KG1 (cell line): ENCODE measurements around the gene CDT1.
"Not testable (repeated sequence)": the region's sequence is repeated elsewhere in the genome, so short reads cannot be mapped to it uniquely, and the experiment has no call there.

ENCODE experiments used
- DNase-seq: peaks from one replicate; lab custom pipeline; 2025; lab: John Stamatoyannopoulos, UW

CDT1 gene

DNA sequence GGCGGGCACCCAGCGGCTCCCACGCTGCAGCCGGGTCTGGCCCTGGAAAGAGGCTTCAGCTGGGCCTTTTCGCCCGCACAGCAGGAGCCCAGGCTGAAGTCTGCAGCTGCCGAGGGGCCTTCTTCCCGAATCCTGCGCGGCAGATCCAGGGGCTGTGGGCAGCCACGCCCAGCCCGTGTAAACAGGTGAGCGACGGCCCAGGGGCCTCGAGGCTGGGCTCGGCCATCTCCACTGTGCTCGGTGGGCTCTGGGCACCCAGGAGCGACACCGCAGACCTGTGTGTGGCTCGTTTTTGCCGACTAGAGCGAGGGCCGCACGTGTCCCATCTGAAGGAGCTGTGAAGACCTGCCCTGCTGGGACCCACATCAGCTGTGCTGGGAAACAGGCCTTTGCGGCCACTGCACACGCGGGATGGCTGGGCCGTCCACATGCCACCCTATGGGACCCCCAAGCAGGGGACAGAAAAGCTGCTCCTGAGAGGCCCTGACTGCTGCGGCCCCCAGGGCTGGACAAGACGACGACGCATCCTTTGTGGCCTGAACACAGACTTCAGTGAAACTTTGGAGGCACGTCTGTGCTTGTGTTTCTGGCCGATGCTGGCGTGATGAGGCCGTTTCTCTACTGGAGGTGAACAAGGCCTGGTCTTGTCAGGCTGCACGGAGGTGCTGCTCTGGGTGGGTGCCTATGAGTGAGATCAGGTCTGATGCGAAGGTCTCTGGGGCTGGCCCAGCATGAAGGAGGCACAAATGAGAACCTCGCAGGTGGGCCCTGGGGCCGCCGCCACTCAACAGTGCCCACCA is 13.3 kb downstream of the CDT1 start:
- DNase-seq = no peak

DNA sequence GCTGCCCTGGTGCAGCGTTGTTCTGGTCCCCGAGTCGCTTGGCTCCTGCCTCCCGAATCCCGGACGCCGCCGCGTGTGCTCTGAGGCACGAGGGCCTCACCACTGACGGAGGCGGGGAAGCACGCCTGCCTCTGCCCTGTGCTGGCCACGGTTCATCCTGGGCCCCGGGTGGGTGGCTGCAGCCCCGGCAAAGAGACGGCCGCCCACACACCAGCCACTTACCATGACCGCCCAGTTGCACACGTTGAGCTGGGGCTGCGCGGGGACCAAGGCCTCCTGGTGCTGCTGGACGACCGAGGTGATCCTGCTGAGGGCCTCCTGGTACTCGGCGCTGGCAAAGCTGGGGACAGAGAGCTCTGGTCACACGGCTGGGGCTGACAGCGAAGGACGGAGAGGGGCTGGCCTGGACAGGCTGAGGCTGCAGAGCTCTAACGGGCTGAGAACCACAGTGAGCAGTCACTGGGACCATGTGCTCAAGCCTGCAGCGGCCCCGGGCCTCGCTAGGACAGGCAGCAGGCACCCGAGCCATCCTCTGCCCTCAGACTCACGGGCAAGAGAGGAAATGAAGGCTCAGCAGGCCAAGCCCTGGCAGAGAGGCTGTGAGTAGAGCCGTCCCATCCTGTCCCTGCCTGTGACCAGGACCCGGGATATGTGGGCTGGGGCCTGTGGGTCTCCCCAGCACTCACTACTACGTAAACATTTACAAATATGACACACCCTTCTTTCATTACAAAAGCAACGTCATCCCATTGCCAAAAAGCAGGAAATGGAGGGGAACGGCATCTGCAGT is 14.4 kb downstream of the CDT1 start:
- no peak for DNase-seq

DNA sequence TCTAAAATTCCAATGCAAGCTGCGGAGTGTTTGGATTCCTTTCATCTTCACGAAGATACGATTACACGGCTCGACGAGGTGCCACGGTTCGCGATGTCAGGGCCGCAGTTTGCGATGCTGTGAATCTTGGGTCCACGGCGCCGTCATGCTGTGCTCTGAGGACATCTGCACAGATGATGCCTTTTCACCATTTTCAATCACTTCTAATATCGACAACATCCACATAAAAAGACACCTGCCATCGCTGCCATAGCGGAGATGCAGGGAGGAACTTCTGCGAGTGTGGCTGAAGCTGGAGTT is 14.9 kb downstream of the CDT1 start:
- no peak for DNase-seq

DNA sequence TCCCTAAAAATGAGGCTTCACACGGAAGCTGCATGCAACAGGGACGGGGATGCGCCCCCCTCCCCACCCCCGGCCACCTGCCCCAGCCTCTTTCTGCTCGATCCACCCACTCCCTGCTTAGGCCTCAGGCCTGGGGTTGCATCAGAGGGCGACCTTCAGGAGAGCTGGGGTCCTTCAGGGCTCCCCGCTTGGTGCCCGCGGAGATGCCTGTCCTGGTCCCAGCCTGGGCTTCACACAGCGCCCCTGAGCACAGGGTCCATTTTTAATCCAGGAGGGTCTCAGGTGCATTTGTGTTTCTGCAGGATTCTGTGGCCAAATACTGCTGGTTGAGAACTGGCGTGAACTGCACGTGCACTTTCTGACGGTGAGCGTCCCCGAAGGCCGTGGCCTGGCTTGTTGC is 15.5 kb downstream of the CDT1 start:
- DNase-seq = no peak

DNA sequence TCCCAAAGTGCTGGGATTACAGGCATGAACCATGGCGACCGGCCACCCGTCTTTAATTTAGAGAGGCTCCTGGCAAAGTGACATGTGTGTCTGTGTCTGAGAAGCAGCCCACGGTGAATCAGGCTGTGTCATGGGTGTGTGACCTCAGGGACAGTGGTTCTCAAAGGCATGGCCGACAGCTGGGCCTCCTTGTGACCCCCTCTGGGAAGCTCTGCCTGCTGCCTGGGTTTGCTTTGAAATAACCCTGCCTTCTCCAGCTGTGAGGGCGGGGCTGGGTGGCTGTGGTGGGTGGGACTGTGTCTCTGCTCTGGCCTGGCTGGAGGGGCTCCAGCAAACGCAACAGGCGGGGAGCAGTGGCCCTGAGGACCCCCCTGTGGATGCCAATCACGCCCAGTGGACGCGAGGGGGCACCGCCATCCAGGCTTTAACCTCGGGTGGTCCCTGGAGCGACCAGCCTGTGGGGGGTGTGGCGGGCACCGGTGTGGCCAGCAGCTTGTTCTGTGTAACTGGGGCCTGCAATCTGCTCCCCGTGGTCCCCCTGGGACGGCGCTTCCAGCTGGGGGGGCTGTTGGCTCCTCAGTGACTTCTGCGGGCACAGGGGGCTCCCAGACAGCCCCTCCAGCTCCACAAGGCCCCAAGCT is 16.9 kb downstream of the CDT1 start:
- no peak for DNase-seq

DNA sequence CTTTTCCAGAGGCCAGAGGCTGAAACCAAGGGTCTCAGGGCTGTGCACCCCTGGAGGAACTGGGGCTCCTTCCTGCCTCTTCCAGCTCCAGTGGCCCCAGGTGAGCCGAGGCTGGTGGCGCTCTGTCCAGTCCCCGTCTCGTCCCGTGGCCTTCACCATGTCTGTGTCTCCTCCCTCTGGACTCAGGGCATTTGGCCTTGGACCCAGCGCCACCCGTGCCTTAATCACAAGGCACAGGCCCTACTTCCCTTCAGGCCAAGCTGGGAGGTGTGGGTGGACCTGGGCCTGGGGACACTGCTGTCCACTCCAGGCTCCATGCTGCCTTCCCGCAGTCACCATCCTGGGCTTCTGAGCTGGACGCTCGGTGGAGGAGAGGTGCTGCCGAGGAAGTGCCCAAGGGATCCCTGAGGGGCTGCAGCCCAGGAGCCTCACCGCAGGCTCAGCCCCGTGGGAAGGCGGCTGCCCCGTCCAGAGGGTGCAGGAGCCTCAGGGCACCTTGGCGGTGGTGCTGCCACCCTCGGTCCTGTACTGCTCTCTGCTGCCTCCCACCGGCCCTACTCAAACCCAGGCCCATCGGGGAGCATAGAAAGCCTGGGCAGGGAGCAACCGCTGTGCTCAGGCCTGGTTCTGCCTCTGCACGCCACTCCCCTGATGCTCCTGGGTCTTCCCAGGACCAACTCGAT is 17.7 kb downstream of the CDT1 start:
- no peak for DNase-seq

DNA sequence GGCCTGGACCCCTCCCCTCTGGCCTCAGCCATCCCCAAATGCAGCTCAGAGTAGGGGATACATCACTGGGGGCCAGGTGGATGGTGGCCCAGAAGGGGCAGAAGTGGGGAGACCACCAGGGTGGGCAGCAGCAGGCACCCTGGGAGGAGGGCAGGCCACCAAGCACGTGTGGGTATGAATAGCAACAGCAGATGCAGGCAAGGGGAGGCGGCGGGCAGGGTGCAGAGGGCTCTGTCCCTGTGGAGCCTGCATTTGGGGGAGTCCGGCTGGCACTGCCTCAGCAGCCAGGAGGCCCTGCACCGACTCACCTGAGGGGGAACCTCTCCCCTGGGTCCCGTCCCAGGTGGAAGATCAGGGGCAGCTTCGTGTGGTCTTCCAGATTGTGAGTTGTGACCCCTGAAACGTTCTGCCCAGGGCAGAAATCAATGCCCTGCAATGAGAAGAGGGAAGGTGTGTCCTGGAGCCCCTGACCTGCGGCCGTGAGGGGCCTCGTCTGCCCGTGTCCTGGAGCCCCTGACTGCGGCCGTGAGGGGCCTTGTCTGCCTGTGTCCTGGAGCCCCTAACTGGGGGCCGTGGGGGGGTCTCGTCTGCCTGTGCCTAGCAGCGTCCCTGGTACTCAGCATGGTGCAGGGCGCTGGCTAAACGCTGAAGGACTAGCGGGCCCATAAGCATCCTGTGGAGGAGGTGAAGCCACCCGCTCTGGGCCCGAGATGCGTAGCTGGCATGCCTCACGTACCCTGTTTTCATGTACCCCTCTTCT is 18.9 kb downstream of the CDT1 start:
- no peak for DNase-seq

DNA sequence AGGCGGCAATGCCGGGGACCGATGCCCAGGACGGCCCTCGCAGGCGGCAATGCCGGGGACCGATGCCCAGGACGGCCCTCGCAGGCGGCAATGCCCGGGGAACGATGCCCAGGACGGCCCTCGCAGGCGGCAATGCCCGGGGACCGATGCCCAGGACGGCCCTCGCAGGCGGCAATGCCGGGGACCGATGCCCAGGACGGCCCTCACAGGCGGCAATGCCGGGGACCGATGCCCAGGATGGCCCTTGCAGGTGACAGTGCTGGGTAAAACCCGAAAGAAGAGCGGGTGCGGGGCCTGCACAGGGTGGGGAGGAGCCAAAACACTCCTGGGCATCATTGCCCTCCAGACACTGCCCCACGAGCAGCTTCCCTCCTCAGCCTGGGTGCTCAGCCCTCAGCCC is 20.1 kb downstream of the CDT1 start:
- not testable (repeated sequence) for DNase-seq

DNA sequence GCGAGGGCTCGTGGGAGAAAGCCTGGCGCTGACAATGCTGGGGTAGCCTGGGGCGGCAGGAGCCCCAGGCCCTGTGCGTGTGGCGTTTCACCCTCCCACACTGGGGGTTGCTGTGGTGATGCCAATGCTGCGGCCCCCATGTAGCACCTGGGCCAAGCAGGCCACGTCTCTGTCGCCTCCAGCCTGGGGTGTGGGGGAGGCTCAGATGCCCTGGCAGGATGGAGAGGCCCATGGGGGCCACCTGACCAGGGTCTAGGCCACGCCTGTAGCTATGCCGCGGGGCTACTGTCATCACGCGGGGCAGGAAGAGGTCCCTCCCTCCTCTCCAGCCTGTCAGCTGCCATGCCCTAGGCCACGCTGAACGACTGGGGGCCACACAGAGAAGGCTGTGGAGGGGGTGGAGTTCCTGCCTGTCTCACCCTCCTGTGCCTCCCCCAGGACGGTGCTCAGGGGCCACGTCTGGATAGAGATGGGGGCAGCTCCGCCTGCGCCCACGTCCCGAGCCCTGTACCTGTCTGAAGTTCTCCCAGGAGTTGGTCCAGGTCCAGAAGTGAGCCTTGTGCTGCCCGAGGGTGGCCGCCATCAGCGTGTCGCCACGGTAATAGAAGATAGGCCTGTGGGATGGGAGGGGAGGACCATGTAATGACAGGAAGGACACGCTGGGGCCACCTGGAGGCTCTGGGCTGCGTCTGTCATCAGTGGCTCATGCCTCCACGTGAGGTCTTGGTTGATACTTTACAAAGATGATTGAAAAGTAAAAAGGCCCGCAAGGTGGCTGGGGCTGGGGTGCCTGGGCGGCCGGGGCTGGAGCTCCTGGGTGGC is 20.9 kb downstream of the CDT1 start:
- DNase-seq = no peak

DNA sequence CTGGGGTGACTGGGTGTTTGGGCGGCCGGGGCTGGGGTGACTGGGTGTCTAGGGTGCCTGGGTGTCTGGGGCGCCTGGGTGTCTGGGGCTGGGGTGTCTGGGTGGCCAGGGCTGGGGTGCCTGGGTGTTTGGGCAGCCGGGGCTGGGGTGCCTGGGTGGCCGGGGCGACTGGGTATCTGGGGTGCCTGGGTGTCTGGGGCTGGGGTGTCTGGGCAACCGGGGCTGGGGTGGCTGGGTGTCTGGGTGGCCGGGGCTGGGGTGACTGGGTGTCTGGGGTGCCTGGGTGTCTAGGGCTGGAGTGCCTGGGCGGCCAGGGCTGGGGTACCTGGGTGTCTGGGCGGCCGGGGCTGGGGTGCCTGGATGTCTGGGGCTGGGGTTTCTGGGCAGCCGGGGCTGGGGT is 21.6 kb downstream of the CDT1 start:
- DNase-seq = no peak

DNA sequence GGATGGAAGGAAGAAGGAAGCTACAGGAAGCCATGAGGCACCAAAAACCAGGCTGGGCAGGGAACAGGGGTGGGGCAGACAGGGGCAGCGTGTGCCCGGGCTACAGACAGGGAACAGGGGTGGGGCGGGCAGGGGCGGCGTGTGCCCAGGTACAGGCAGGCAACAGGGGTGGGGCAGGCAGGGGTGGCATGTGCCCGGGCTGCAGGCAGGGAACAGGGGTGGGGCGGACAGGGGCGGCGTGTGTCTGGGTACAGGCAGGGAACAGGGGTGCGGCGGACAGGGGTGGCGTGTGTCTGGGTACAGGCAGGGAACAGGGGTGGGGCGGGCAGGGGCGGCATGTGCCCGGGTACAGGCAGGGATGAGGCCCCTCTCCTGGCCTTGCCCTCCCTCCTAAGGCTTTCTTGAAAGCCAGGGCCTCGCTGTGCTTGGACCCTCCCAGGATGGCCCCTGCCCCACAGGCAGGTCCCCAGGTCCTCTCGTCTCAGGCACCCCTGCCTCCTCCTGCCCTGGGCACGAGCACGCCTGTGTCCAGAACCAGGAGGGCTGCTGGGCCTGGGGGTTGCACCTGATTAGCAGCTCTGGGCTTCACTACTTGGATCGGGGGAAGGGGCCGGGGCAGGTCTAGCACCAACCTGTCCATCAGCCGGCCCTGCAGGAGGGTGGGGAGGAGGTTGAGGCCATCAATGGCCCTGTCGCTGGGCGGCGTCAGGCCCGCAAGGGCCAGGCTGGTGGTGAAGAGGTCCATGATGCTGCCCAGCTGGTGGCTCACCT is 22.7 kb downstream of the CDT1 start:
- DNase-seq = no peak

DNA sequence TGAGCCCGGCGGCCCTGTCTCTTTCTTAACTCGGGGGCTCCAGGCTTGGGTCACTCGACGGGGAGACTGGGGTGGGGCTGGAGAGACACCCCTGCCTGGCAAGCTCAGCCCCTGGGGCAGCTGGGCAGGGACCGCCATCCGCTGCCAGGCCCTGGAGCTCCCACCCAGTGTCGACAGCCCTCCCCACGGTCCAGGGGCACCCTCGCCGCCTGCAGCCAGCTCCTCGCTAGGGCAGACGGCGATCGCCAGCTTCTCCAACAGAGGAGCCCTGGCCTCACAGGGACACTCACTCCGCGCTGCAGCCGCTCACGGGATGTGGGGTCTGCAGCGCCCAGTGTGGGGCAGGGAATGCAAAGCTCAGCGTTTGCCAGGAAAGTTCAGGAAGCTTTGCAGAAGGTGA is 24.1 kb downstream of the CDT1 start:
- DNase-seq = no peak

DNA sequence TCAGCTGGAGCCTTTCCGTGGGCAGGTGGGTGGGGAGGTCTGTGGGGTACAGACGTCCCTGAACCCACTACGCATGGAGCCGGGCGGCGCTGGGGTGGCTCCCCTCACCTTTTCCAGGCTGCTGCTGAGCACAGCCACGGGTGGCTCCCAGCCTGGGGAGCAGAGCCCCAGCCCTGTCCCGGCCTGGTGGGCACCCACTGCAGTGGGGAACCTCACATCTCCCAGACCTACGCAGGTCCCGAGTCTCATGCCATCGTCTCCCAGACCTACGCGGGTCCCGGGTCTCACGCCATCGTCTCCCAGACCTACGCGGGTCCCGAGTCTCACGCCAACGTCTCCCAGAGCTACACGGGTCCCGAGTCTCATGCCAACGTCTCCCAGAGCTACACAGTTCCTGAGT is 25.1 kb downstream of the CDT1 start:
- no peak for DNase-seq

DNA sequence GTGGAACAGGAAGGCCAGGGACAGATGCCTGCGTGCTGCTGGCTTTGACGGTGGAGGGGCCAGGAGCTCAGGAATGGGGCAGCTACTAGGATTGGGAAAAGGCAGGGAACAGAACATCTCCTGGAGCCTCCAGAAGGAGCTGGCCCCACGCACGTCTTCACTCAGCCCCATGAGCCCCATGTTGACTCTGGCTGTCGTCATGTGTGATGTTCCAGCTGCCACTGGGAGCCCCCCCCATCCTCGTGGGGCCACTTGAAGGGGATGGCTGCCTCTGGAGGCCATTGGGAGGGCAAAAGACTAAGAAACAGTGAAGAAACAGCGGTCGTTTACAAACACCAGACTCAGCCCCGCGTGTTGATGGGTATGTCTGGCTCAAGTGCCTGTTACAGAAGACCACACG is 26.7 kb downstream of the CDT1 start:
- DNase-seq = no peak

DNA sequence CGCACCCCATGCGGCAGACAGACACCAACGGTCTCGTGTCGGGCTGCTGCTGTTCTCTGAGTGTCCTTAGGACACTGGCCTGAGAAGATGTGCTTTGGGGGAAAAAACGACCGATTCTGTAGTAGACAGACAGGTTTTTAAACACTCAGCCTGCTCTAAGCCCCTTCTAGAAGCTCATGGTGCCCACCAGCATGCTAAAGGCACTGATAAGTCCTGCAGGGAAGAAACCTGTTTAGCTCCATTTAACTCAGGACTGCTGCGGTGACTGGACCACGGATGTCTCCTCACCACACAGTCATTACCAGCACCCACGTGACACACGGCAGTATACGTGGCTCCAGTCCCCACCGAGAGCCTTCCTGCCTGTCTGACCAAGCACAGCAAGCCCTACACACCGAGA is 27.2 kb downstream of the CDT1 start:
- DNase-seq = no peak

DNA sequence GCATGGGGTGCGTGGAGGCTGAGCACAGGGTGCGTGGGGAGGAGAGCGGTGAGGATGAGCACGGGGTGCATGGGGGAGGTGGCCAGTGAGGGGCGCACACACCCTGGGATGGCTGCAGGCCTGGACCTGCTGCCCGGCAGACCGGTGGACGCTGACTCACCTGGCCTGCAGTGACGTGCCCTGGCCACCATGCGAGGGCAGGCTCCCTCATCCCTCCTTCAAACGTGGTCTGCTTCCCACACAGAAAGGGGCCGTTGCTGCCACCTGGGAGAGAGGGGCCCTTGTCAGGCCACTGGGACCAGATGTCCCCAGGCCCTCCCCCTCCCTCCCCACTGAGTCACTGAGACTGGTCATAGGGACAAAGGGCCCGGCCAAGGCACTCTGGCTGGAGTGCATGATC is 28.2 kb downstream of the CDT1 start:
- DNase-seq = no peak

DNA sequence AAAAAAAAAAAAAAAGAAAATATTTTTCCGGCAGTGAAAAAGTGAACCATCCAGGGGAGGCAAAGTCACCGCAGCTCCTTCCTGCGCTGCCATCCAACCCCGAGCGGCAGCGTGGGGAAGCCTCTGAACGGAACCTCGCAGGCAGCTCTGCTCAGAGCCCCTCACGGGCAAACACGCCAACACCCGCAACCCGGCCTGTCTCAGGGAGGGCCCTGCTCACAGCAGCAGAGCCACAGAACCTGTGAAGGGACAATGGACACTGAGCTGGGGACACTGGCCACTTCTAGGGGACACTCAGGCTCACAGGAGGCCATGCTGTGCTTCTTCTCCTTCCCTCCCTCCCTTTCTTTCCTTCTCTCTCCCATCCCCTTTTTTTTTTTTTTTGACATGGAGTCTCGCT is 29.5 kb downstream of the CDT1 start:
- no peak for DNase-seq

DNA sequence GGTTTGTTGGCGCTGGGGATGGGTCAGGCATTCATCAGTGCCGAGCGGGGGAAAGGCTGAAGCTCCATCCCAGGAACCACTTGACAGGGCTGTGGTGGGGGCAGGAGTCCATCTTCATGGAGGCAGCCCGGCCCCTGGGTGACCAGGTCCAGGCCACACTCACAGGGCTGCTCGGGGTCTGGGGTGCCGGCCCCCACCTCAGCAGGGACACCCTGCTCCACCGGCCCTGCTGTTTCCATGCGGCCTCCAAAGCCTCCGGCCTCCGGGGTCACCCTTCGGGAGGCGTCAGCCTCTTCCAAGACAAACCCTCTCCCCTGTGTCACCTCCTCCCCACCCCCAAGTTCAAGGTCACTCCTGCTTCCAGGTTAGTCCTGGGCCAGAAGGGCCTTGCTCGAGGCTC is 31.1 kb downstream of the CDT1 start:
- DNase-seq = no peak

DNA sequence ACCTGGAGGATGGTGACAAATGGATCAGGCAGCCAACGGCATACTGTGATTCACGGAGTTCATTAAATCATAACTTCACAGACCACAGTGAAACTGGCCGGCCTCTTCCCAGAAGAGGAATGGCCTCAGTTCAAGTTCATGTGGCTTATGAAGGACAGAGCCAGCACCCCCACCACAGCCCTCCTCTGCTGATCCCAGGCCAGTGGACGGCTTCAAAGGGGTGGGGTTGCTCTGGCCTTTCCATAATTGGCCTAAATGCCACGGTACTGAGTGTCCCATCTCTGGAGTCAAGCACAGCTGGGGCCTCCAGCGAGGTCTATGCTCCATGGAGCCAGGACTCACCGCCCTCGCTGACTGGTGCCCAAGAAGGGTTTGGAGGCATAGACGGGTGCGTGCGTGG is 31.8 kb downstream of the CDT1 start:
- DNase-seq = no peak

DNA sequence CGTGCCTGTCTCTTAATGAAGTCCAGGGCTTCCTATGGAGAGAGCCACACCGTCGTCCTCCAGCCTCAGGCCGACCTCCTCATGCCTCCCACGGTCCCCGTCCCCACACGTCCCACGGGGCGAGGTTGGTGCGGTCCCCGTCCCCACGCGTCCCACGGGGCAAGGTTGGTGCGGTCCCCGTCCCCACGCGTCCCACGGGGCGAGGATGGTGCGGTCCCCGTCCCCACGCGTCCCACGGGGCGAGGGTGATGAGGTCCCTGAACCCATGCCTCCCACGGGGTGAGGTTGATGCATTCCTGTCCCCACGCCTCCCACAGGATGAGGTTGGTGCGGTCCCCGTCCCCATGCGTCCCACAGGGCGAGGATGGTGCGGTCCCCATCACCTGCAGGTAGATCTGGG is 32.2 kb downstream of the CDT1 start:
- no peak for DNase-seq
